HL-60 (cell line): Measurements from ENCODE around the gene PAX1.

Experiments
- DNase-seq, 2 experiments: peaks; one replicate each; pipeline ENCODE4 v3.0.0-alpha.2; 2010 to 2020; ENCODE audit warnings: low read depth in 1 of 2, low spot score in 1 of 2
- H3K27ac ChIP-seq: fragments of 250-450 bp; sonication (Bioruptor Pico); replicated peaks from 2 replicates; pipeline ENCODE4 v1.5.1; 2020; ENCODE audit warnings: mild to moderate bottlenecking, moderate library complexity
- H3K27me3 ChIP-seq: fragments of 250-450 bp; sonication (Bioruptor Pico); 2 replicates; pipeline ENCODE4 v1.5.1; 2021; ENCODE audit warnings: mild to moderate bottlenecking, moderate library complexity; ENCODE audit not compliant: insufficient read depth, poor library complexity, severe bottlenecking
- H3K4me3 ChIP-seq: replicated peaks from 2 replicates; pipeline ENCODE4 v1.5.1; 2011; ENCODE audit warnings: mild to moderate bottlenecking, control low read depth, low read length; ENCODE audit not compliant: insufficient read depth
- CTCF ChIP-seq: IDR thresholded peaks from one replicate; pipeline ENCODE4 v1.5.1; 2011; ENCODE audit warnings: low read length, control low read depth, inconsistent platforms; ENCODE audit not compliant: insufficient read depth
- GABPA ChIP-seq: IDR thresholded peaks from 2 replicates; pipeline ENCODE4 v1.6.1; 2012; ENCODE audit warnings: low read depth
- POLR2AphosphoS5 ChIP-seq: IDR thresholded peaks from 2 replicates; pipeline ENCODE4 v1.6.1; 2012; ENCODE audit warnings: low read depth
- REST ChIP-seq: IDR thresholded peaks from 2 replicates; pipeline ENCODE4 v1.6.1; 2012; ENCODE audit warnings: low read depth; ENCODE audit not compliant: insufficient replicate concordance
- SPI1 ChIP-seq: IDR thresholded peaks from 2 replicates; pipeline ENCODE4 v1.6.1; 2012; ENCODE audit warnings: low read depth, mild to moderate bottlenecking, borderline replicate concordance

Gene PAX1

GRCh38 chr20:21677261-21677660, 28.2 kb upstream of the PAX1 start:
- Histone ChIP-seq H3K27me3 (no peaks in the 10 kb centered on the region), H3K27ac (no peak overlapping the region), H3K4me3 (no peak overlapping the region)
- no peak for TF ChIP-seq GABPA
- no peak for TF ChIP-seq POLR2AphosphoS5
- no peak for TF ChIP-seq CTCF
- no peak for TF ChIP-seq SPI1
- DNase-seq: no peak

- H3K27me3 ChIP-seq: no peaks in the 10 kb centered on the region
- DNase-seq: no peak
- H3K4me3 ChIP-seq: no peak overlapping the region
- H3K27ac ChIP-seq: no peak overlapping the region
- TF ChIP-seq CTCF (no peak), SPI1 (no peak), POLR2AphosphoS5 (no peak), GABPA (no peak), REST (no peak)
These were observed 27.7 kb upstream of the PAX1 start for GRCh38 chr20:21677781-21678180.

- TF ChIP-seq GABPA (no peak), POLR2AphosphoS5 (no peak), REST (no peak), CTCF (no peak), SPI1 (no peak)
- no peak overlapping the region for H3K4me3 ChIP-seq
- no peak overlapping the region for H3K27ac ChIP-seq
- DNase-seq: no peak
- H3K27me3 ChIP-seq: peaks cover 2% of the 10 kb centered on the region
These were observed 24.1 kb upstream of the PAX1 start for GRCh38 chr20:21681234-21681921.

- no peak for TF ChIP-seq POLR2AphosphoS5
- no peak for TF ChIP-seq SPI1
- TF ChIP-seq CTCF: no peak
- no peak for TF ChIP-seq GABPA
- TF ChIP-seq REST: no peak
- Histone ChIP-seq H3K4me3 (no peak overlapping the region), H3K27me3 (peaks cover 2% of the 10 kb centered on the region), H3K27ac (no peak overlapping the region)
- no peak for DNase-seq
These were observed 23.5 kb upstream of the PAX1 start for GRCh38 chr20:21681922-21682318.
